Coronary artery (tissue), 2 donors: Measurements from ENCODE around the gene CFAP61.

Source experiments
- DNase-seq: peaks from one replicate; pipeline ENCODE4 v3.0.0-alpha.2; 2017; ENCODE audit warnings: low spot score
- H3K27ac ChIP-seq, 2 donors: fragments of 200-600 bp; sonication (generic); one replicate each; pipeline ENCODE4 v1.5.1; 2016 to 2019
- H3K4me3 ChIP-seq: fragments of 200-600 bp; sonication (generic); 2 replicates; pipeline ENCODE4 v1.5.1; 2016; ENCODE audit warnings: mild to moderate bottlenecking, moderate library complexity
- CTCF ChIP-seq: fragments of 200-600 bp; sonication (generic); IDR thresholded peaks from one replicate; pipeline ENCODE4 v1.5.1; 2019; ENCODE audit warnings: antibody characterized with exemption

Gene CFAP61

DNA sequence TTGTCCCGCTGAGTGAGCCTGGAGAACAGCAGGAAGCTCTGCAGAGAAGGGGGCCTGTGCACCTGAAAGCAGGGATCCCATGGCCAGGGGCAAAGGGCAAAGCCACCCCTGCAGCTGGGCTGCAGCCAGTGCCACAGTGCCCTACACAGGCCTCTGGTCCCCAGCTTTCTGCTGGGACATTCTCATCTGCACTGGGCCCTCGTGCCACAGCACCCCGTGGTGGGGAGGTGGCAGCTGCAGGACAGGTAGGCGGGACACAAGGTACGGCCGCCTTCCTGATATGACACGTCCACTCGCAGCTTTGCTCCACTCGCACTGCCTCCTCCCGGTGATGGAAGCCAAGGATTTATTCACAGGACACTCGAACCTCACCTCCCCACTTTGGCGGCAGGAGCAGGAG lies 342.8 kb downstream of the CFAP61 start:
- no peak for DNase-seq
- Histone ChIP-seq H3K27ac (no peak overlapping the region), H3K4me3 (no peak overlapping the region)
- TF ChIP-seq CTCF = no peak

GRCh38 chr20:20395903-20396568 lies 343.7 kb downstream of the CFAP61 start:
- DNase-seq = no peak
- TF ChIP-seq CTCF = no peak
- Histone ChIP-seq H3K4me3 (no peak overlapping the region), H3K27ac (no peak overlapping the region)

- TF ChIP-seq CTCF = no peak
- no peak overlapping the region for H3K27ac ChIP-seq
- H3K4me3 ChIP-seq = no peak overlapping the region
- no peak for DNase-seq
Measured at GRCh38 chr20:20396794-20397193, 344.5 kb downstream of the CFAP61 start.

DNA sequence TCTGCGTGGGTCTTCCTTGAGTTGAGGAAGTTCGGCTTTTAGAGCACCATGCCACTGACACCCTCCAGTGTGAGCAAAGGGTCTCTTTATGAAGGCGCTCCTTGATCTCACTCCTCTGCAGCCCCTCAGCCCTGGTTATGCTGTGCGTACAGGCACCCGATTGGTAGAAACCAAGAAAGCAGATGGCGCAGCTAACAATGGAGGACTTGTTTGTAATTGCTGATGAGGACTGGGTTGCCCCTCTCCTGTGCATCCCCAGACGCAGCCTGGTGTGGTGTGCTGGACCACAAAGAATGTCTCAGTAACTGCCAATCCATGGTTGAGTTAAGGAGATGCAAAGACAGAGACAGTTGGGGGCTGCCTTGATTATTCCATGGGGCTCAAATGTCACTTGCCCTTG lies 345.8 kb downstream of the CFAP61 start:
- no peak for DNase-seq
- Histone ChIP-seq H3K4me3 (no peak overlapping the region), H3K27ac (no peak overlapping the region)
- no peak for TF ChIP-seq CTCF

GRCh38 chr20:20399531-20400500 lies 347.5 kb downstream of the CFAP61 start:
- DNase-seq = no peak
- TF ChIP-seq CTCF = no peak
- H3K27ac ChIP-seq = no peak overlapping the region
- H3K4me3 ChIP-seq = no peak overlapping the region

GRCh38 chr20:20401991-20402390 lies 349.7 kb downstream of the CFAP61 start:
- no peak overlapping the region for H3K27ac ChIP-seq
- TF ChIP-seq CTCF = no peak
- no peak for DNase-seq
- H3K4me3 ChIP-seq = no peak overlapping the region

- H3K27ac ChIP-seq = no peak overlapping the region
- TF ChIP-seq CTCF = no peak
- DNase-seq = no peak
- no peak overlapping the region for H3K4me3 ChIP-seq
Measured at GRCh38 chr20:20404633-20405032, 352.3 kb downstream of the CFAP61 start.
